Left ventricle myocardium inferior (tissue), 1 donor: ENCODE results near the gene RMP24. TPM values are rescaled to one million over a fixed set of nuclear protein-coding genes. Genes with fewer than 3 reads are reported as not detected.

Experiments
- DNase-seq: peaks from one replicate; pipeline ENCODE4 v3.0.0-alpha.2; 2020
- H3K27ac ChIP-seq: fragments of 200-600 bp; replicated peaks from 2 replicates; pipeline ENCODE4 v1.8.0; 2021
- H3K27me3 ChIP-seq: fragments of 200-600 bp; 2 replicates; pipeline ENCODE4 v1.8.0; 2021; ENCODE audit warnings: low read depth
- H3K36me3 ChIP-seq: fragments of 200-600 bp; 2 replicates; pipeline ENCODE4 v1.8.0; 2021
- H3K4me1 ChIP-seq: fragments of 200-600 bp; 2 replicates; pipeline ENCODE4 v1.8.0; 2021
- H3K4me3 ChIP-seq: fragments of 200-600 bp; 2 replicates; pipeline ENCODE4 v1.8.0; 2021; ENCODE audit warnings: mild to moderate bottlenecking, moderate library complexity
- H3K9me3 ChIP-seq: fragments of 200-600 bp; replicated peaks from 2 replicates; pipeline ENCODE4 v1.8.0; 2021
- CTCF ChIP-seq: fragments of 200-600 bp; IDR thresholded peaks from 2 replicates; pipeline ENCODE4 v1.8.0; 2021; ENCODE audit warnings: antibody characterized with exemption, mild to moderate bottlenecking, borderline replicate concordance
- intact Hi-C: fragments of 100-400 bp; cut with micrococcal nuclease; formaldehyde crosslinking; loops from one replicate; pipeline ENCODE4 v1.11.0; 2022
- microRNA-seq: library from miRNA; unstranded; fragments of <30 nt; microRNA quantifications from one replicate; pipeline ENCODE4 v1.2.0, GENCODE V29; 2020
- total RNA-seq: library from RNA; stranded (reverse); fragmentation: NEBNext Ultra II Directional; extraction: Animal tissue kit (Norgen Biotek cat#: 25700); gene quantifications from one replicate; pipeline ENCODE4 v1.2.1, GENCODE V29; 2021
- donor health status: DM: no; HTN: yes; CAD: no; lungs with severe emphysema.

The RMP24 gene

DNA sequence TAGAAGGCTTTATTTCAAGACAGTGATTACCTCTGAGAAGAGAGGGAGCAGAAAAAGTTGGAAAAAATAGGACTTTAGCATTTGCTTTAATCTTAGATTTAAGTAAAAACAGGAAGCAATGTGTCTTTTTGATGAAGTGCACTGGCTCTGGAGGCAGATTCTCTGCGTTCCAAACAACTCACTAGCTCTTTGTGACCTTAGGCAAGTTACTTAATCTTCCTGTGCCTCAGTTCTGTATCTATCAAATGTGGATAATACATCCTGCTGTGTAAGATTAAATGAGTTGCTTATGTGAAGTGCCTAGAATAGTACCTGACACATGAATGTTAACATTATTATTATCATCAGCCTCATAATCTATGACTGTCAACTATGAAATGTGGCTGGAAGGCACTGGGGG is 52.5 kb downstream of the RMP24 start:
- intact Hi-C loops, result no loop called here
- TF ChIP-seq CTCF, result no peak
- no peak for DNase-seq
- no peaks in the 10 kb centered on the region for H3K27me3 ChIP-seq
- no peak overlapping the region for H3K4me3 ChIP-seq
- H3K27ac ChIP-seq, result no peak overlapping the region
- peaks cover 6% of the 10 kb centered on the region for H3K4me1 ChIP-seq
- peaks cover 39% of the 10 kb centered on the region for H3K36me3 ChIP-seq
- no peaks in the 10 kb centered on the region for H3K9me3 ChIP-seq

GRCh38 chr18:36028859-36029258 is 56.4 kb downstream of the RMP24 start:
- H3K4me1 ChIP-seq, result peaks cover 22% of the 10 kb centered on the region
- no peak overlapping the region for H3K27ac ChIP-seq
- peaks cover 46% of the 10 kb centered on the region for H3K36me3 ChIP-seq
- H3K4me3 ChIP-seq, result no peak overlapping the region
- no peaks in the 10 kb centered on the region for H3K9me3 ChIP-seq
- no peaks in the 10 kb centered on the region for H3K27me3 ChIP-seq
- DNase-seq, result no peak
- TF ChIP-seq CTCF, result no peak
- intact Hi-C loops, result no loop called here

Small RNA genes lying within 50 kb of the gene (microRNA-seq; reads per million reads assigned to microRNA genes)
- gene MIR3929, result not detected

Other genes starting within 250 kb of the RMP24 start
- gene RPRD1A, start 94.9 kb downstream of the RMP24 start, total RNA-seq, result 53.4 TPM
- 11.9 TPM for gene SLC39A6, start 156.7 kb downstream of the RMP24 start, total RNA-seq
- 49.7 TPM for gene ELP2, start 157.2 kb downstream of the RMP24 start, total RNA-seq
- 0.33 TPM for gene MOCOS, start 214.8 kb downstream of the RMP24 start, total RNA-seq